Heart left ventricle (tissue), 16 donors: ENCODE measurements around the gene SRSF8. TPM values are rescaled to one million over a fixed set of nuclear protein-coding genes. Genes with fewer than 3 reads are reported as not detected.
"Not testable (repeated sequence)": the region's sequence is repeated elsewhere in the genome, so short reads cannot be mapped to it uniquely, and the experiment has no call there.

Source experiments
- ATAC-seq, 4 donors: fragments of 200-7000 bp; cut with Tn5 transposase; one replicate each; pipeline ENCODE4 v1.9.1; 2020 to 2022; ENCODE audit warnings: moderate library complexity in 4 of 4, mild to moderate bottlenecking in 3 of 4, moderate number of reproducible peaks in 1 of 4
- DNase-seq, 5 donors: peaks; one replicate each; pipeline ENCODE4 v3.0.0-alpha.2; 2020
- H3K27ac ChIP-seq, 12 donors: fragments of 200-600 bp; sonication (generic) in 4 of 12; one replicate each; pipeline versions ENCODE4 v1.5.0 to v1.8.0; 2016 to 2022; ENCODE audit warnings: mild to moderate bottlenecking in 2 of 12
- H3K27me3 ChIP-seq, 9 donors: fragments of 200-600 bp; sonication (generic) in 2 of 9; one replicate each; pipeline versions ENCODE4 v1.5.1 to v1.8.0; 2016 to 2022; ENCODE audit warnings: mild to moderate bottlenecking in 3 of 9
- H3K36me3 ChIP-seq, 9 donors: fragments of 200-600 bp; sonication (generic) in 2 of 9; one replicate each; pipeline versions ENCODE4 v1.5.0 to v1.8.0; 2018 to 2022; ENCODE audit warnings: mild to moderate bottlenecking in 2 of 9
- H3K4me1 ChIP-seq, 12 donors: fragments of 200-600 bp; sonication (generic) in 4 of 12; one replicate each; pipeline versions ENCODE4 v1.5.0 to v1.8.0; 2016 to 2022; ENCODE audit warnings: mild to moderate bottlenecking in 3 of 12
- H3K4me3 ChIP-seq, 12 donors: fragments of 200-600 bp; sonication (generic) in 4 of 12; one replicate each; pipeline versions ENCODE4 v1.5.0 to v1.8.0; 2017 to 2022; ENCODE audit warnings: mild to moderate bottlenecking in 9 of 12, moderate library complexity in 4 of 12
- H3K9me3 ChIP-seq, 12 donors: fragments of 200-600 bp; sonication (generic) in 4 of 12; one replicate each; pipeline versions ENCODE4 v1.5.0 to v1.8.0; 2016 to 2022; ENCODE audit warnings: mild to moderate bottlenecking in 1 of 12
- CTCF ChIP-seq, 12 donors: fragments of 200-600 bp; sonication (generic) in 4 of 12; IDR thresholded peaks; one replicate each; pipeline versions ENCODE4 v1.5.0 to v1.8.0; 2018 to 2022; ENCODE audit warnings: antibody characterized with exemption in 12 of 12, mild to moderate bottlenecking in 5 of 12
- POLR2A ChIP-seq, 2 donors: fragments of 450-650 bp; IDR thresholded peaks; one replicate each; pipeline ENCODE4 v1.6.1; 2017; ENCODE audit warnings: antibody characterized with exemption in 2 of 2, mild to moderate bottlenecking in 2 of 2, moderate library complexity in 2 of 2
- WGBS, 4 donors: extraction: QIAGEN DNeasy Blood & Tissue Kit in 2 of 4; methylation state at CpG; one replicate each; pipeline versions ENCODE4 v1.1.5 to v1.1.7; 2013 to 2018; 5-methylcytosine and 5-hydroxymethylcytosine counted together
- intact Hi-C, 10 donors: fragments of 100-400 bp; cut with DNase I; formaldehyde crosslinking; loops; one replicate each; pipeline versions ENCODE4 v1.11.1 to v1.14.2; 2022
- polyA plus RNA-seq, 2 donors: library from polyadenylated mRNA; stranded (reverse); fragments of 200-250 nt; gene quantifications; one replicate each; pipeline ENCODE4 v1.2.3, GENCODE V29; 2013
- total RNA-seq, 9 donors: library from RNA; depleted of rRNA in 2 of 9; stranded (reverse); fragments of >200 nt in 2 of 9; fragmentation: NEBNext Ultra II Directional in 3 of 9; extraction: Animal tissue kit (Norgen Biotek cat#: 25700) in 3 of 9; gene quantifications; one replicate each; pipeline versions ENCODE4 v1.1.0 to v1.2.4, GENCODE V29; 2016 to 2023
- donor health status: ischemic (EF 13 %, LVEDD 7.1; RV severe dilation, severe dysfunction).
- donor health status: healthy with polysubstance abuse.
- donor health status: DM: no; HTN: yes; CAD: no.
- donor health status: DM: no; HTN: no; CAD: no.
- donor health status: ischemic (EF 25% LVEDD 6.9; RV normal size, moderate dysfunction).
- donor health status: ischemic (EF 25% LVEDD 5.7; RV mildly dilated, moderate dysfunction).
- donor health status: healthy.
- donor health status: DM: yes; HTN: yes; CAD: no.
- donor health status: ischemic (EF 35%, LVEDD 5.7; RV mildly dilated, moderate dysfunction).
- donor health status: nonischemic (EF 11% LVEDD 7.7; RV severe dilation, severe dysfunction).
- donor health status: DM: yes; HTN: yes; CAD: no.
- donor health status: PGD.
- donor health status: ischemic (EF 29% LVEDD 5.4; RV normal size, mild dysfunction).
- donor health status: nonischemic (EF 23%, LVEDD 6.1; RV moderate dilation, normal function).

SRSF8 gene
- total and polyA plus RNA-seq, 11 donors, result 20.0 to 26.5 (median 22.7) TPM

GRCh38 chr11:95042906-95043305, 23.8 kb upstream of the SRSF8 start:
- Histone ChIP-seq H3K9me3 (no peaks in the 10 kb centered on the region), H3K36me3 (no peaks in the 10 kb centered on the region), H3K27ac (no peak overlapping the region), H3K4me1 (no peaks in the 10 kb centered on the region), H3K4me3 (no peak overlapping the region), H3K27me3 (peaks cover 0 to 31% (median 5%) of the 10 kb centered on the region in 9 donors)
- DNase-seq (no peak), ATAC-seq (no peak)
- 79 to 91% (median 85%) methylated on average over 3 of the region's 3 CpGs for WGBS, 4 donors
- intact Hi-C loops, result no loop called here
- no peak for TF ChIP-seq CTCF (IDR thresholded peaks at IDR 0.05)
- TF ChIP-seq POLR2A (IDR thresholded peaks at IDR 0.05), result no peak

GRCh38 chr11:95044010-95044409, 22.7 kb upstream of the SRSF8 start:
- H3K36me3 ChIP-seq, result no peaks in the 10 kb centered on the region
- H3K4me3 ChIP-seq, result no peak overlapping the region
- no peak overlapping the region for H3K27ac ChIP-seq
- WGBS, 4 donors, result 68 to 78% (median 70%) methylated on average over 4 of the region's 4 CpGs
- DNase-seq (no peak), ATAC-seq (no peak)
- H3K4me1 ChIP-seq, result no peaks in the 10 kb centered on the region
- H3K27me3 ChIP-seq, result peaks cover 0 to 27% (median 4%) of the 10 kb centered on the region in 9 donors
- intact Hi-C loops, result no loop called here
- TF ChIP-seq CTCF (IDR thresholded peaks at IDR 0.05), result no peak
- no peak for TF ChIP-seq POLR2A (IDR thresholded peaks at IDR 0.05)
- no peaks in the 10 kb centered on the region for H3K9me3 ChIP-seq

GRCh38 chr11:95045812-95046211, 20.9 kb upstream of the SRSF8 start:
- no peak for DNase-seq
- no peak for TF ChIP-seq CTCF (IDR thresholded peaks at IDR 0.05)
- no peak for TF ChIP-seq POLR2A (IDR thresholded peaks at IDR 0.05)

GRCh38 chr11:95049122-95049521, 17.6 kb upstream of the SRSF8 start, which contains the start of gene KDM4F:
KDM4F (plus strand) TSS chr11:95049422.
- peaks cover 0 to 34% (median 0%) of the 10 kb centered on the region in 9 donors for H3K27me3 ChIP-seq
- DNase-seq, intact Hi-C loops, H3K9me3 ChIP-seq, H3K36me3 ChIP-seq, H3K27ac ChIP-seq, H3K4me3 ChIP-seq, H3K4me1 ChIP-seq, ATAC-seq: not testable (repeated sequence)
- WGBS, 4 donors, result 53 to 72% (median 61%) methylated on average over 3 of the region's 3 CpGs

More at GRCh38 chr11:95045812-95046211, 20.9 kb upstream of the SRSF8 start:
- H3K4me3 ChIP-seq, result no peak overlapping the region
- no peak for ATAC-seq
- peaks cover 0 to 27% (median 2%) of the 10 kb centered on the region in 9 donors for H3K27me3 ChIP-seq
- intact Hi-C loops, result no loop called here
- H3K36me3 ChIP-seq, result no peaks in the 10 kb centered on the region
- H3K27ac ChIP-seq, result no peak overlapping the region
- H3K9me3 ChIP-seq, result no peaks in the 10 kb centered on the region
- no peaks in the 10 kb centered on the region for H3K4me1 ChIP-seq

- no peaks in the 10 kb centered on the region for H3K4me1 ChIP-seq
- DNase-seq, result no peak
- no peak overlapping the region for H3K27ac ChIP-seq
- no peak for ATAC-seq
- intact Hi-C loops, result no loop called here
- H3K9me3 ChIP-seq, result no peaks in the 10 kb centered on the region
- H3K27me3 ChIP-seq, result peaks cover 0 to 37% (median 0%) of the 10 kb centered on the region in 9 donors
- H3K4me3 ChIP-seq, result no peak overlapping the region
- 89 to 94% (median 92%) methylated on average over 19 to 22 of the region's 22 CpGs for WGBS, 4 donors
- no peaks in the 10 kb centered on the region for H3K36me3 ChIP-seq
- TF ChIP-seq CTCF (IDR thresholded peaks at IDR 0.05), result no peak
- TF ChIP-seq POLR2A (IDR thresholded peaks at IDR 0.05), result no peak
Observed at GRCh38 chr11:95050595-95051202, 16.0 kb upstream of the SRSF8 start.
